ENCODE measurements around the gene TNFAIP2.
"Not testable (repeated sequence)": the region's sequence is repeated elsewhere in the genome, so short reads cannot be mapped to it uniquely, and the experiment has no call there.

The TNFAIP2 gene

DNA sequence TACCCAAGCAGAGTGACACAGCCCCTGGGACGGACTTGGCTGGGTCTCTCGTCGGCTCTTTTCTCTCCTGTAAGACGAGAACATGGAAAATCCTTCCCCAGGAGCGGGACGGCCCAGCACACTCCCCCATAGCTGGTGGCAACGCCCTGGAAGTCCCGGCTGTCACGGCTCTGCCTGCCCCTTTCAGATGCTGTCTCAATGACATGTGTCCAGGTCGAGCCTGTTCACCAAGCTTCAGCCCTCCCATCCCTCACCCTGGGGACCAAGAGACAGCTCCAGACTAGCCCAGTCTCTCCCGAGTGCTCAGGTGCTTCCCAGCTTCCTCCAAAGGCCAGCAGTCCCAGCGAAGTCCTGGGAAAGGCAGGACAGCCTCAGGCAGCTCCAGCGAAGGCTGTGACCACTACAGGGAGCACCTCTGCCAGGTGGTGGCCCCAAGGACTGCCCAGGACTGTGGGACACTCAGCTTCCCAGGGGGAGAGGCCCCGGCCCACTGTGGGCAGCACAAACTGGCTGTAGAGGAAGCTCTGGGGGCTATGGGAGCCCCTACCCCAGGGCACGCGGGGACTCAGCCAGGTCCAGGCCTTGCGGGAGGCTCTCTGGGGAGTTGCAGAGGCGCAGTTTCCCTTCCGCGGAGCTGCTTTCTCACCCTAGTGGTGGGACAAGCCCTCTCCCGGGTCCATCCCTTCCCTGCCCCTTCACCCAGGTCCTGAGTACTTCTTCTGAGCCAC, 33.6 kb downstream of the TNFAIP2 start:
- no peak for FAIRE-seq

- FAIRE-seq, result no peak
Observed at GRCh38 chr14:103157969-103158368, 34.7 kb downstream of the TNFAIP2 start.

DNA sequence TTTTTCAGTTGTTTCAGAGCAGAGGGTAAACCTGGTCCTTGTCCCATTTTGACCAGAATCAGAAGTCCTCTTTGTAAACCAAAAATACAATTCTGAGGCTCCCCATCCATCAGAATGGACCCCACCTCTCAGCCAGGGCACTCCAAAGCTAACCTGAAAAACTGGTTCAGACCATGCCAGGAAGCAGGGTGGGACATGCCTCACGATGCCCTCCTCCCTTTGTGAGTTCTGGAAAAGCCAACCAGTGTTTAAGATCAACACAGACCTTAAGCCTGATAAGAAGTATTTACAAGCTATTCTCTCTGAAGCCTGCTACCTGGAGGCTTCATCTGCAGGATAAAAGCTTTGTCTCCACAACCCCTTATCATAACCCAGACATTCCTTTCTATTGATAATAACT, 35.4 kb downstream of the TNFAIP2 start:
- FAIRE-seq, result no peak

- FAIRE-seq, result no peak
Observed at GRCh38 chr14:103160321-103161053, 37.2 kb downstream of the TNFAIP2 start.

DNA sequence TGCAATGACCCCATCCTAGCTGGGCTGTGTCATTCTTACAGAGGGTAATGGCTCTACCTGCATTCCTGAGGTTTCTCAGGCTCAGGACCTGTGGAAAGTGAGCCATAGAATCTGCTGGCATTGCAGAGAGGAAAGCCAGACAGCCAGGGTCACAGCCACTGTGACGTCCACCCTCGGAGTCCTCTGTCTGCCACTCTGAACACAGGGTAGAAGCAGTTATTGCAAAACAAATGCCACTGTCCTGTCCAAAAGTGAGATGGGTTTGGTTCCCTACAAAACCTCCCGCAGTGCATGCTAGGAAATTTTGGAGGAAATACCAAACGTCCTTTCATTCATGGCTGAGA, 37.8 kb downstream of the TNFAIP2 start:
- FAIRE-seq, result no peak

- FAIRE-seq, result no peak
Observed at GRCh38 chr14:103163199-103163598, 39.9 kb downstream of the TNFAIP2 start.

DNA sequence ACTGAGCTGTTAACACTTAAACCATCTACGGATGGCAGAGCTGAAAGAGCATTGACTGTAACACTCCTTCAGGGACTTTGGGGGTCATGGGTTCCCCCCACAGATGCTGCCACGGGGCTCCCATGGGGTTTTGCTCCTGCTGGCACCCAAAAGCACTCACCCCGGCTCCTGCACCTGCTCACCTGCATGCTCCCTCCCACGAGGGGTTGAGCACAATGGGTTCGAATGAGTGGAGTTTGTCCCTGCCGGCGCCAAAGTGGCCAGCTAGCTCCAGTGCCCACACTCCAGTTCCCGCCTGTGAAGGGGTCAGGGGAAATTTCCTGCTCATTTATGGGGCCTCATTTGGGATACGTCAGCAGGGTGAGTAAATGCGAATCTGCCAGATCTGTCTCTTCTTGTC, 40.7 kb downstream of the TNFAIP2 start:
- FAIRE-seq, result no peak

GRCh38 chr14:103164779-103165178, 41.5 kb downstream of the TNFAIP2 start:
- no peak for FAIRE-seq

GRCh38 chr14:103165323-103165722, 42.1 kb downstream of the TNFAIP2 start:
- FAIRE-seq, result no peak

DNA sequence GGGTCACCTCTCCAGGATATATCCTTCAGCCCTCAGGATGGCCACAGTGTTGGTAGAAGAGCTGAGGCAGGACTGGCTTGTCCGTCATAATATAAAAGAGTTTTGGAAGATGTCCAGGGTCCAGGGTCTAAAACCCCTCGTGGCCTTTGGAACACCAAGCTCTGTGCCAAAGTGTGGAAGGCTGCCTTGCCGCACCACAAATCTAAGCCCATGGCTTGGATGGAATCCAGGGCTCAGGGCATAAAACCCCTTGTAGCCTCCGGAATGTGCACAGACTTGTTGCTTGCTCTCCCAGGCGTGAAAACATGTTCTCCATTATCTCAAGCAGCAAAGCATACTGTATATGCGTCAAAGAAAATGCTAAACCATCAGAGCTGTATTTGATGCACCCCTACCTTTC, 46.7 kb downstream of the TNFAIP2 start:
- FAIRE-seq, result no peak

- not testable (repeated sequence) for FAIRE-seq
Observed at GRCh38 chr14:103171206-103171605, 47.9 kb downstream of the TNFAIP2 start.

- no peak for FAIRE-seq
Observed at GRCh38 chr14:103172921-103173320, 49.7 kb downstream of the TNFAIP2 start.

DNA sequence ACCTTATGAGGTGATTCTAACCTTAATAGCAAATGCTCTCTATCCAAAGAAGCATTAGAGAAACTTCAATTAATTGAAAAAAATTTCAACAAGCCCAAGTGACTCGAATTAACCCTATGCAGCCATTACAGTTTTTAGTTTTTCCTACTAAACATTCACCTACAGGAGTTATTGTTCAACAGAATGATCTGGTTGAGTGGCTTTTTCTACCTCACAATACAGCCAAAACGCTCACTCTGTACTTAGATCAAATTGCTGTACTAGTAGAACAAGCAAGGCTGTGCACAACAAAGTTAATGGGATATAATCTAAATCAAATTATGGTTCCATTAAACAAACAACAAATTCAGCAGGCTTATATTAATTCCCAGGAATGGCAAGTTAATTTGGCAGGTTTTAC, 50.6 kb downstream of the TNFAIP2 start:
- not testable (repeated sequence) for FAIRE-seq

DNA sequence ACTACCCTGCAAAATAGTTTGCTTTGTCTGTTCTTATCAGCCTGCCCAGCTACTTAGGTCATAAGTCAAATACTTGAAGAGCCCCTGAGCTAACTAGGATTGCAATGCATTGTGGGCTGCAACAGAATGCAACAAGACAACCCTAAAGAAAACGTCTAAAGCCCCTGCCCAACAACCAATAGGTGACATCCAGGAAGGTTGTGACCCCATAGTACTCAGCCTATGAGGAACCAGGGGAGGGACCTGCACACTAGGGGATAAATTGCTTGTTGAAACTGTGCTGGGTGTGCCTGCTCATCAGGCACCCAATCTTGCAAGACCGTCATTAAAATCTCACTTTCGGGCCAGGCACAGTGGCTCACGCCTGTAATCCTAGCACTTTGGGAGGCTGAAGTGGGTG, 52.9 kb downstream of the TNFAIP2 start:
- FAIRE-seq, result not testable (repeated sequence)

GRCh38 chr14:103177376-103177775, 54.1 kb downstream of the TNFAIP2 start:
- no peak for FAIRE-seq

- FAIRE-seq, result no peak
Observed at GRCh38 chr14:103178521-103178920, 55.3 kb downstream of the TNFAIP2 start.

DNA sequence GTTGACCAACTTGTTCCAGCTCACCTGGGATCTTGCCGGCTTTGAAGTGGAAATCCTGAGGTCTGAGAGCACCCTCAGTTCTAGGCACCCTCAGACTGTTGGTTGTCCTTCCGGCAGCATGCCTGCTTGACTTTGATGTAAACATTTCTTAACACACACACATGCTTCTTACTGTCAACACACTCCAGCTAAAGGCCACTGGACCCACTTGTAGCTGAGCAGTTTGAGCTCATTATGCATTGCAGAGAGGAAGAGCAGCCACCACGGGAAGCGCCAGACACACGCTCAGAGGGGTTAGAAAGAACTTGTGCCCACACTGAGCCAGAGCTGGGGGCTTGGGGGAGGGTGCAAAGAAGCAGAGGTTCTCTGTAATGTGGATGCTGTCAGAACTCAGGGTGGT, 55.8 kb downstream of the TNFAIP2 start:
- FAIRE-seq, result no peak

DNA sequence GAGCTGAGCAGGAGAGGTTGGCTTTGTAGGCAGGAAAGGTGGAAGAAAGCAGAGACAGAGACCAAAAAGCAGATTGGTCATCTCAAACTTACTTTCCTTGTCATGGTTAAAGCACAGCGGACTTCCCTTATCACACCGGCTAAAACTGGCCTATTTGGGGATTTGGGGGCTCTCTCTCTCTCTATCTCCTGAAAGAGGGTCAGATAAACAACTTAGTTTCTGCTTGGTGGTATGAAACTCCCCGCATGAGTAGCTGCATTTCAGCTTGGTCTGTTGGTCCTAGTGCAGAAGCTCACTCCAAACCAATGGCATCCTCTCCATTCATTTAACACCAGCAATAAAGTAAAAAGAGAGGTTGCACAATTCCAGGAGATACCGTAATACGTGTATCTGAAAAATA, 57.1 kb downstream of the TNFAIP2 start:
- FAIRE-seq, result no peak

GRCh38 chr14:103184046-103184445, 60.8 kb downstream of the TNFAIP2 start:
- no peak for FAIRE-seq

- FAIRE-seq, result peak; percentile 62
Observed at GRCh38 chr14:103185051-103186029, 62.1 kb downstream of the TNFAIP2 start.

GRCh38 chr14:103186241-103186822, 63.1 kb downstream of the TNFAIP2 start:
- no peak for FAIRE-seq
